HG02678 (cell line): ENCODE data around the gene PPARD.
"Not testable (repeated sequence)": the region's sequence is repeated elsewhere in the genome, so short reads cannot be mapped to it uniquely, and the experiment has no call there.

Experiments used
- ATAC-seq: cut with Tn5 transposase; IDR thresholded peaks from one replicate; pipeline ENCODE4 v1.9.1; 2021; ENCODE audit warnings: mild to moderate bottlenecking, moderate library complexity; ENCODE audit not compliant: unreplicated experiment

The PPARD gene

DNA sequence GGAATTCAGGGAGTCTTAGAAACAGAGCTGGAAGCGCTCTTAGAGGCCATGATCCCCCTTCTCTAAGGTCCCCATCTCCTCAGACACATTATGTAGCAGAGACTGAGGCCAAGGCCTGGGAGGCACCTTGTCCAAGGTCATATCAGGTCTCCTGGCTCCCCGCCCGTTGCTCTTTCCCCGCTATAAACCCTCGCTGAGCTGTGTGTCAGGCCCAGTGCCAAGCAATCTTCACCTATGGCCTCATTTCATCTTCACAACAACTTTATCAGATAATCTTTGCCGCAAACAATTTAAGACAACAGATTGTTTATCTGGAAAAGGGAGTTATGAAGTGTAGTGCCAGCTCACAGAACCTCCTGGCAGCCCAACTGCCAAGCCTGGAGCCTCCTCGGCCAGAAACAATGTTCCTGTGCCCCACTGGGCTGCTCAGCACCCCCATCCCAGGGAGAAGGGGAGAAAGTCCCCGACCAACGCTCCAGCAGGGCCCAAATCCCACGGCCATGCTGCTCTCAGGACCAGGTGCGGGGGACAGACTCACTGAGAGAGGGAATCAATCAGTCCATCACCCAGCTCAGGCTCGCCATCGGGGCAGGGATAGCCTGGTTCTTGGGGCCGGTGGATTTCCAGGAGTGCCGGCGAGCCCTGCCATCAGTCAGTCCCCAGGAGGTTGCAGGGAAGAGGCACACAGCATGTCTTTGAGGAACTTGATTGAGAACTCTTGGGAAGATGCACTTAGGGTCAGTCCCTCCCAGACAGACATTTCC lies 92.9 kb downstream of the PPARD start:
- no peak for ATAC-seq

DNA sequence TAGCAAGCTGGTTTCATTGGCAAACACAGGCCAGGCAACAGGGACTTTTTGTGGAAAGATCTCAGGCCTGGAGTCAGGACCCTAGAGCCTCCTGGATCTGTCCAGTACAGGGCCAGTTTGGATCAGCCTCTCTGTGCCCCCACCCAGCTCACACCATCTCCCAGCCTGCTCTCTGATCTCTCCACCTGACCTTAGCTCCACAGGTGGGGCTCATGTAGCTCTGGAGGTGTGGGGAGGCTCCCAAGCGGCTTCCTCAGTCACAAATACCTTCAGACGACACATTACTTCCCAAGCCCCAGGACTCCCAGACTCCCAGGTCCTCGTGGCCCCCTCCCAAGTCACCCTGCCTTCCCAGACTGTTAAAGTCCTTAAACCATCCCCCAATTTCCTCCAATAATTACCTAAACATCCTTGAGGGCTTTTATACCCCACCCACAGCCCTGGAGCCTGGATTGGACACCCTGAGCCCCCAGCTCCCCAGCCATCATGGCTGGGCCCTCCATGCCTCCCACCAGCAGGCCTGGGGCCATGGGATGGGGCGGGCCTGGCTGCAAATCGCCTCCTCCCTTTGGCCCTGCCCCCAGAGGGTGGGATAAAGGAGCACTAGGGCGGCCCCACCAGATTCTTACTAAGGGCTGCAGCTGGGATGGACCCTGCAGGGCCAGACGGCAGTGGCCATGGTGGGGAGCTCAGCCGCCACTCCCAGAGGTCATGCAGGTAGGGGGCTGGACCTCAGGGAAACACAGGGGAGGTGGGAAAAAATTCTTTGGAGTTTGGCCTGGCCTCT lies 93.9 kb downstream of the PPARD start:
- ATAC-seq = no peak

GRCh38 chr6:35438378-35439065 lies 96.2 kb downstream of the PPARD start:
- ATAC-seq = not testable (repeated sequence)

DNA sequence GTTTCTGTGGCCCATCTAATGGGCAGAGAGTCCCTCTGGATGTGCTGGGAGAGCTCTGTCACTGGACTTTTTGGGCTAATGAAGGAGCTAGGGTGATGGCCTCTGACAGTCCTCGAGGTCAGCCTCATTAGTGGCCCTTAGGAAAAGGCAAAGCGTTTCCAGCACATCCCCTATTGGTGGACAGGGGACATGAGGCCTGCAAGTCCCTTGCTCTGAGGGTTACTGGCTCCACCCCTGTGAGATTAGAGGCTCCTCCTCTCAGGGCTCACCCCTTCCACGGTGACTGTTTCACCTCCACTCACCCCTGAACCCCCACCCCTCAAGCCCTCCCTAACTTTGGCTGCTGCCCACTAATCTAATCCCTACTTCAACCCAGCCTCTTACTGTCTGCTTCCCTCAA lies 97.0 kb downstream of the PPARD start:
- ATAC-seq = no peak

DNA sequence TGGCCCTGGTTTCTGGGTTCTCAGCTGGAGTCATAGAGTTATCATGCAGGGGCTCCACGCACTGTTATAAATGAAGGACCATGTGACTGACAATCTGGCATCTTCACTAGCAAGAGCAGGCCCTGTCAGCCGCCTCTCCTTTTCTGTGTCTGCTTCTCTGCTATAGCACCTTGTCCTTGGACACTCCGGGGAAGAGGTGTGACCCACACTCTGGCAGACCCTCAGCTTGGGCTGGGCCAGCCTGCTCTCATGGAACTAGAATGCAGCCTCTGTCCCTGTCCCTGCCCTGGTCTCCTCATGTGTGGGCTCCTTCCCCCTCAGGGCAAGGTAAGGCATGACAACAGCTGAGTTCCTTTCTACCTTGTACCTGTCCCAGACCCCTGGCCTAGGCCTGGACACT lies 98.8 kb downstream of the PPARD start:
- ATAC-seq = no peak

GRCh38 chr6:35441642-35442041 lies 99.3 kb downstream of the PPARD start:
- no peak for ATAC-seq

GRCh38 chr6:35442693-35443092 lies 100.3 kb downstream of the PPARD start:
- no peak for ATAC-seq

GRCh38 chr6:35443341-35444030 lies 101.1 kb downstream of the PPARD start:
- no peak for ATAC-seq

- no peak for ATAC-seq
These were observed 103.3 kb downstream of the PPARD start for GRCh38 chr6:35445691-35446090.

- no peak for ATAC-seq
These were observed 105.8 kb downstream of the PPARD start for GRCh38 chr6:35448191-35448590.

DNA sequence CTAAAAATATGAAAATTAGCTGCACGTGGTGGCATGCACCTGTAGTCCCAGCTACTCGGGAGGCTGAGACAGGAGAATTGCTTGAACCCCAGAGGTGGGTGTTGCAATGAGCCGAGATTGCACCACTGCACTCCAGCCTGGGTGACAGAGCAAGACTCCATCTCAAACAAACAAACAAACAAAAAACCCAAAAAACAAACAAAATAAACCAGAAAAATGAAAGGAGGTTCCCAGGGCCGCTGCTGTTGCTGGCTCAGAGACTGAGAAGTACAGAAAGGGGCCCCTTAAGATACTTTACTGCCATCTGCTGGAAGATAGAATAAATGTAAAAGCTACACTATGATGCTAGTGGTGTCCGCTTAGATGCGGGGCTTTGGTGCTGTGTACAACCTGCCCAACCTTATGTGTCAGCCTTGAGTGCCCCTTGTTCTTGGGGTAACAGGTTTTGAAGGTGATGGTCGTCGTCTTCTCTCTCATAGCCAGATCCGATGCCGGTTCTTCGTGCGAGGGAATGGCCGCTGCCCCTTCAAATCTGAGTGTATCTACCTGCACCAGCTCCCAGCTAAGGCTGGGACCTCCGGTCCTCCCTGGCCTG lies 107.0 kb downstream of the PPARD start:
- no peak for ATAC-seq

DNA sequence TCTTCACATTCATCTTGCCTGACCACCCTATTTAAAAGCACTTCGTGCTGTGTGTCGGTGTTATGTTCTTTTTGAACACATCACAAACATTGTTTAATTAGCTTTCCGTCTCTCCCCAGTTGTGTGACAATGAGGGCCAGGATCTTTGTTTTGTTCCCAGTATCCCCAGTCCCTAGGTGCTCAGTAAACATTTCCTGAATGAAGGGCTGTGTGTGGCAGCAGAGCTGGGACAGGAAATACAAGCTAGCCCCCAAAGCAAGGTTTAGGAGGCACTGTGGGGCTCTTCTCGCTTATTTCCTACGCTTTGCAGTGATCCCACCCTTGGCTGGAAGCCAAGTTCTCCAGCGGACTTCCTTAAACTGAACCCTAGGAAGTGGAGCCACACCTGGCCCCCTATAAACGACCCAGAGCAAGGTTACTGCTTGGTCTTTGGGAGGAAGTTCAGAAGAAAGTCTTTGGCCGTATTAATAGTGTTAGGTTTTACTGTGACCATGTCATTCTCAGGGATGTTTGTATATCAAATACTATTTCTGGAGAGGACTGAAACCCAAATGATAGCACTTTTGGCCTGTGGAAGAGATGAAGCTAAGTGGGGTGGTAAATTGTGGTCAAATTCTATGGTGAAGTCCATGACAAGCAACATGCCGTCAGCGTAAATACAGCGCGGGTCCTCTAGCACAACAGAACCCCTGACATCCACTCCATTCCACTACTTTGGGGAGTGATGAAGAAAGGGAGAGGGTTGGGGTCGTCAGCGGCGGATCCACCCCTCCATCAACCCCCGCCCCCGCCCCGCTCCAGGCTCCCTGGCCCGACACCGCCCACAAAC lies 109.2 kb downstream of the PPARD start:
- no peak for ATAC-seq

DNA sequence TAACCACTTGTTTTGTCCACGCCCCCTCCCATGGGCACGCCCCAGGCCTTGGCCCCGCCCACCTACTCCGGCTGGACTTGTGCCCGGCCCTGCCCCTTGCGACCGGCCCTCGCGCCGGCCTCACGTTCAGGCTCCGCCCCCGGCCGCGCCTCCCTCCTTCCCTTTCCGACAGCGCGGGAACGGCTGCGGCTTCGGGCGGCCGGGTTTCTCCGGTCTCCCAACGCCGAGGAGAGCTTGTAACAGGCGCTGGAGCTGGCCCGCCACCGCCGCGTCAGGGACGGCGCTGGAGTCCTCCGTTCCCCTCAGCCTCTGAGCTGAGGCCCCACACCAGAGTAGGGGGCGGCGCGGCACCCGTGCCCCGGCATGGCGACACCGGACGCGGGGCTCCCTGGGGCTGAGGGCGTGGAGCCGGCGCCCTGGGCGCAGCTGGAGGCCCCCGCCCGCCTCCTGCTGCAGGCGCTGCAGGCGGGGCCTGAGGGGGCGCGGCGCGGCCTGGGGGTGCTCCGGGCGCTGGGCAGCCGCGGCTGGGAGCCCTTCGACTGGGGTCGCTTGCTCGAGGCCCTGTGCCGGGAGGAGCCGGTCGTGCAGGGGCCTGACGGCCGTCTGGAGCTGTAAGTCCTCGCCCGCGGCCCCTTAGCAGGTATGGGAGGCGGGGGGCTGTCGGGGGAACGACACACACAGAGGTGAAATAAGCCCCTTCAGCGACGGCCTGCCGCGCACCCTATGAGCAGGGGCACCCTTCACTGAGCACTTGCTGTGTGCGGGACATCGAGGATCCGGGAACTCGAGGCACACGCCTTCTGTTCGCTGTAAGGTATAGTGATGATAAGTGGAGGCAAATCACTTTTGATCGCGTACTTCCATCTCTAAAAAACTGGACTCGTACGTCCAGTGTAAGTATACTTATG lies 110.1 kb downstream of the PPARD start, which contains the start of gene FANCE:
Gene FANCE (plus strand): TSS at position 156 of the 908 bp plus-strand sequence. CDS start 208 bp downstream, at position 364.
- ATAC-seq = peak; percentile 91

DNA sequence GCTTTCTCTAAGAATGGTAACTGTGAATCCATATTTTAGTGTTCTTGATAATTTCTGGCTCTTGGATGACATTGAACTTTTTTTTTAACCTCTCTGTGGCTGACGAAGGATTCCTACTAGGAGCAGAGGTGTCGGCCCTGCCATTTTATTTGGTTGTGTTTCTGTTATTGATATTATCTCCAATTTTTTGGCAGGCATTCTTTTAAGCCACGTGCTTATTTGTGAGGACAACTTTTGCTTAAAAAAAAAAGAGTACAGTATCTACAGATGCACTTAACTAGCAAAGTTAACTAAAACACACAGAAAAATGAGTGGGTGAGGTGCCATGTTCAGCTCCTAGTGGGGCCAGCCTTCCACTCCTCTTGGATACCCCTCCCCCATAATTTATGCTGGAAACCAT lies 110.9 kb downstream of the PPARD start:
- ATAC-seq = no peak

DNA sequence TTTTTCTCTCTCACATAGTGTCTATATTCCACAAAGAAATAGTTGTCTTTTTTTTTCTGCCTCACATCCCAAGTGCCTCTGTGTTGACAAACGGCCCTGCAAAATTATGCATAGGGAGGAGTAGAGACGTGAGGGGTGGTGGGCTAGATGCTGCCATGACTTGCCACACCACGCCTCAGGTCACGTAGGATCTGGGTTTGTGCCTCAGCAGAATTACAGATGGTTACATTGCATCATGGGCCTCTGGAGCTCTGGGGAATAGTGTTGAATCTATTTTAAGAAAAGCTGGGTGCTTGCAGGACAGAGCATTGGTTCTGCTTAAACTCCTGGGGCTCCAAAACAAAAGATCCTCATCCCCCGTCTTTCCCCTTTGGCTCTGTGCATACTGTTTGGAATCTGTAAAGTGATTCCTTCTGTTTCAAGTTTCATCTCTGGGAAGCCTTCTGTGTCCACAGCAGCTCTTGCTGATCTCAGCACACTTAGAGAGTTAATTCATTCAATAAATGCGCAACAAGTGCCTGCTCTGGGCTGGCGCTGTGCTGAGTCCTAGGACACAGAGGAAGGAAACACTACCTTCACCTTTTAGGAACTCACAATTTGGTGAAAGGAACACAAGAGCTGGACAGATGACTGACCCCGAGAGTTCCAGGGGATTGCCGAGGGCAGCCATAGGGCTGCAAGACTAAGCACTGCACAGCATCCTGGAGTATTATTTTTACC lies 112.2 kb downstream of the PPARD start:
- ATAC-seq = no peak

DNA sequence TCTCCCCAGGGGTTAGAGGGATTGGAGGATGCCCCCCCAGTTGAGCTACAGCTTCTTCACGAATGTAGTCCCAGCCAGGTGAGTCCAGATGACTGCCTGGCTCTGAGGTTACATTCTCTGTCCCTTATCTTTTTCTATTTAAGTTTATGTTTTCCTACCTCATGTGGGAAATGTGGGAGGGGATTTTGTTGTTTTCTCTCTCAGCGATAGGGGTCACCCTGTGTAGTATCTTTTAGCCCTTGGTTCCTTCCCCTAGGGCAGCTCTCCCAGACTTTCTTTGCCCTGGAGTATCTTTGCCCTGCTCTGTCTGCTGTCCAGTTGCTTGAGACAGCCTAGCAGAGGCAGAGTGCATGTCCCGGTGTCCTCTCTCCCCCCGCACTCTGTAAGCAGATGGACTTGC lies 115.5 kb downstream of the PPARD start:
- no peak for ATAC-seq

DNA sequence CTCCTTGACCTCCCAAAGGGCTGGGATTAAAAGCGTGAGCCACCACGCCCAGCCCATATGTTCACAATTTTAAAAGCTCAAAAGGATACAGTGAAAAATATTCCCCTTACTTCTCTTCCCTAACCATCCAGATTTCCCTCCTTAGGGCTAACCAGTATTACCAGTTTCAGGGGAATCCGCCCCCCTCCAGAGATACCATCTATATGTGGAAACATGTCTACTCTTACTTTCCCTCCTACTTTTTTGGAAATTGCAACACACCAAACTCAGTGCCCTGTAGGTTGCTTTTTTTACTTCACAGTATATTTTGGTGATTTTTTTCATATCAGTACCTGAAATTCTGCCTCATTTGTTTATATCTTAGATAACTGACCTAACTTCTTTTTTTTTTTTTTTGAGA lies 118.9 kb downstream of the PPARD start:
- no peak for ATAC-seq

GRCh38 chr6:35463292-35463691 lies 120.9 kb downstream of the PPARD start:
- ATAC-seq = no peak
